GM12878 (cell line): ENCODE results near the gene CRAT. TPM values are rescaled to one million over a fixed set of nuclear protein-coding genes. Genes with fewer than 3 reads are reported as not detected.

ENCODE experiments used
- ASH2L ChIP-seq: fragments of 300-600, 200-600 bp; sonication (generic); IDR thresholded peaks from 2 replicates; pipeline ENCODE4 v1.6.1; 2017; ENCODE audit warnings: low read depth, mild to moderate bottlenecking, borderline replicate concordance
- ATF3 ChIP-seq: IDR thresholded peaks from 2 replicates; pipeline ENCODE4 v1.6.1; 2011; ENCODE audit warnings: low read depth, mild to moderate bottlenecking, low read length, moderate library complexity, borderline replicate concordance; ENCODE audit errors: extremely low read depth
- BCL11A ChIP-seq: IDR thresholded peaks from 2 replicates; pipeline ENCODE4 v1.6.1; 2011; ENCODE audit warnings: low read depth, low read length
- BMI1 ChIP-seq: fragments of 450-650 bp; IDR thresholded peaks from 2 replicates; pipeline ENCODE4 v1.6.1; 2016; ENCODE audit warnings: mild to moderate bottlenecking, moderate library complexity, borderline replicate concordance
- CBX3 ChIP-seq: fragments of 200-600 bp; sonication (generic); IDR thresholded peaks from 2 replicates; pipeline ENCODE4 v1.6.1; 2016; ENCODE audit warnings: low read depth, borderline replicate concordance
- DPF2 ChIP-seq: fragments of 450-650 bp; IDR thresholded peaks from 2 replicates; pipeline ENCODE4 v1.6.1; 2017; ENCODE audit warnings: mild to moderate bottlenecking
- EP300 ChIP-seq, 2 experiments: fragments of 150-350 bp in 1 of 2; IDR thresholded peaks; 2 replicates each; pipeline ENCODE4 v1.6.1; 2011 to 2012; ENCODE audit warnings: low read depth in 2 of 2, low read length in 2 of 2, borderline replicate concordance in 1 of 2, improper control_type of control experiment in 1 of 2, inconsistent platforms in 1 of 2; ENCODE audit not compliant: control insufficient read depth in 1 of 2
- HCFC1 ChIP-seq: fragments of 150-350 bp; IDR thresholded peaks from 2 replicates; pipeline ENCODE4 v1.6.1; 2014; ENCODE audit warnings: low read length
- IKZF2 ChIP-seq, 2 experiments: fragments of 450-650 bp; IDR thresholded peaks; 2 replicates each; pipeline ENCODE4 v1.6.1; 2017; ENCODE audit warnings: mild to moderate bottlenecking in 2 of 2, moderate library complexity in 2 of 2
- JUNB ChIP-seq: IDR thresholded peaks from 2 replicates; pipeline ENCODE4 v1.6.1; 2016; ENCODE audit warnings: antibody characterized with exemption, mild to moderate bottlenecking
- MEF2A ChIP-seq: IDR thresholded peaks from 2 replicates; pipeline ENCODE4 v1.6.1; 2011; ENCODE audit warnings: low read depth, mild to moderate bottlenecking, low read length, moderate library complexity; ENCODE audit not compliant: insufficient read depth
- MEF2B ChIP-seq: fragments of 450-650 bp; IDR thresholded peaks from 2 replicates; pipeline ENCODE4 v1.6.1; 2018; ENCODE audit warnings: mild to moderate bottlenecking, moderate library complexity; ENCODE audit not compliant: partially characterized antibody, poor library complexity, severe bottlenecking
- NBN ChIP-seq: fragments of 450-650 bp; IDR thresholded peaks from 2 replicates; pipeline ENCODE4 v1.6.1; 2016
- NRF1 ChIP-seq: conservative IDR thresholded peaks from 2 replicates; pipeline ENCODE4 v1.6.1; 2011; ENCODE audit warnings: mild to moderate bottlenecking, low read depth, low read length, improper control_type of control experiment
- SPI1 ChIP-seq: IDR thresholded peaks from 2 replicates; pipeline ENCODE4 v1.6.1; 2011; ENCODE audit warnings: low read depth, mild to moderate bottlenecking, low read length, moderate library complexity, borderline replicate concordance; ENCODE audit not compliant: insufficient read depth
- TCF12 ChIP-seq: IDR thresholded peaks from 2 replicates; pipeline ENCODE4 v1.6.1; 2011; ENCODE audit warnings: low read depth, mild to moderate bottlenecking, low read length
- YBX1 ChIP-seq: fragments of 450-650 bp; IDR thresholded peaks from 2 replicates; pipeline ENCODE4 v1.6.1; 2016; ENCODE audit warnings: antibody characterized with exemption
- ZBED1 ChIP-seq: IDR thresholded peaks from 2 replicates; pipeline ENCODE4 v1.6.1; 2016; ENCODE audit warnings: borderline replicate concordance
- ZBTB4 ChIP-seq: fragments of 450-650 bp; formaldehyde crosslinking; IDR thresholded peaks from 2 replicates; pipeline ENCODE4 v1.4.0; 2022; ENCODE audit warnings: mild to moderate bottlenecking, moderate library complexity
- ZNF217 ChIP-seq: fragments of 450-650 bp; IDR thresholded peaks from 2 replicates; pipeline ENCODE4 v1.6.1; 2017; ENCODE audit warnings: antibody characterized with exemption, mild to moderate bottlenecking
- ZNF24 ChIP-seq: fragments of 450-650 bp; IDR thresholded peaks from 2 replicates; pipeline ENCODE4 v1.6.1; 2017; ENCODE audit warnings: antibody characterized with exemption, mild to moderate bottlenecking
- ZNF274 ChIP-seq: IDR thresholded peaks from one replicate; pipeline ENCODE4 v1.8.0; 2011; ENCODE audit not compliant: insufficient read length, insufficient read depth
- ZNF592 ChIP-seq: fragments of 450-650 bp; IDR thresholded peaks from 2 replicates; pipeline ENCODE4 v1.6.1; 2017; ENCODE audit warnings: mild to moderate bottlenecking, moderate library complexity
- ZNF622 ChIP-seq: fragments of 450-650 bp; IDR thresholded peaks from 2 replicates; pipeline ENCODE4 v1.6.1; 2017; ENCODE audit warnings: mild to moderate bottlenecking, inconsistent platforms
- ZSCAN29 ChIP-seq: fragments of 450-650 bp; IDR thresholded peaks from 2 replicates; pipeline ENCODE4 v1.6.1; 2017; ENCODE audit warnings: mild to moderate bottlenecking, moderate library complexity
- polyA plus RNA-seq, 11 experiments: library from polyadenylated mRNA; depleted of rRNA in 4 of 11; unstranded in 6 of 11; stranded (reverse) in 5 of 11; fragments of >200 nt; fragmentation: Nextera tagmentation in 4 of 11; fragmentation: Illumina TruSeq in 1 of 11; extraction: Ambion mirVana in 4 of 11; extraction: Trizol in 1 of 11; gene quantifications; 1 replicate in 1 of 11; 2 replicates in 10 of 11; pipeline versions ENCODE4 v1.2.1 to v1.2.3, GENCODE V29; 2011 to 2016; ENCODE audit warnings: inconsistent platforms in 2 of 11, missing spikeins in 2 of 11, low read depth in 1 of 11
- total RNA-seq, 4 experiments: library from RNA; depleted of rRNA in 3 of 4; stranded (reverse); fragments of >200 nt in 3 of 4; fragmentation: Illumina TruSeq in 1 of 4; extraction: Trizol in 1 of 4; gene quantifications; 2 replicates each; pipeline versions ENCODE4 v1.2.1 to v1.2.3, GENCODE V29; 2013 to 2021

The CRAT gene
- total and polyA plus RNA-seq, 10 of the 15 experiments (the other 5 are each of a cell fraction or from before 2014, with no cell fraction given), result 0.10 to 3.4 (median 1.8) TPM

GRCh38 chr9:129110740-129111527 is at the start of gene CRAT, which contains the start of gene PTPA (continued):
- TF ChIP-seq TCF12 (peak; percentile 40; the same call in 1 of the 2 replicates), DPF2 (no peak; the same call in 1 of the 2 replicates), ZNF24 (0 out of 2 replicates have a peak, but pooled peaks have one; percentile 9), ZBTB4 (CRISPR knock-in tag) (no peak), HCFC1 (peak; percentile 82), ZSCAN29 (0 out of 2 replicates have a peak, but pooled peaks have one; percentile 23), ZNF622 (no peak), ZNF274 (no peak), NBN (peak; percentile 82; the same call in 1 of the 2 replicates), JUNB (no peak), ASH2L (no peak), ZBED1 (no peak), ZNF217 (no peak), YBX1 (no peak), CBX3 (no peak), IKZF2 (IDR thresholded peaks at IDR 0.05) (no peak), NRF1 (peak; percentile 71), ZNF592 (0 out of 2 replicates have a peak, but pooled peaks have one; percentile 39), EP300 (IDR thresholded peaks at IDR 0.05; ENCODE audit: borderline replicate concordance in 1 of 2, control insufficient read depth in 1 of 2, low read depth in 2 of 2, low read length in 2 of 2) (no peak), MEF2B (no peak), ATF3 (peak; percentile 29; the same call in 1 of the 2 replicates), MEF2A (no peak), BMI1 (no peak), SPI1 (no peak), BCL11A (no peak)
